C1 segment of cervical spinal cord (tissue), 14 donors: ENCODE data around the gene SIRPD.
A peak's percentile ranks its signal among the peaks of the same experiment; 100 is the strongest.
"Not testable (repeated sequence)": the region's sequence is repeated elsewhere in the genome, so short reads cannot be mapped to it uniquely, and the experiment has no call there.

Experiments
- DNase-seq, 14 donors: peaks; one replicate each; lab custom pipeline; 2025; lab: John Stamatoyannopoulos, UW

The SIRPD gene

DNA sequence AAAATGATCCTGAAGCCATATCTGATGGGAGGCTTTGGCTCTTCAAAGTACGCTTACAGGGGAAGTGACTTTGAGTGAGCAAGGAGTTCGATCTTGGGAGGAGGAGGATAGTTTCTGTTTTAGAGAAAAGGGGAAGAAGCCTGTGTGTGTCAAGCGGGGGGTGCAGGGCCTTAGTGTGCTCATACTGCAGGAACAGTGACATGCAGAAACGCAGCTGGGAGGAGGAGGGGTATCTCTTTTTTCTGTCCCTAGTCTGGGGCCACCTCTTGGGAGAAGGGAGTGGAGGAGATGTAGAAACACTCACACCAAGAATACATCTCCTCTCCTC lies 19.8 kb downstream of the SIRPD start:
- peak in 4 of 14 donors; percentile 9 to 42 (median 24) for DNase-seq

DNA sequence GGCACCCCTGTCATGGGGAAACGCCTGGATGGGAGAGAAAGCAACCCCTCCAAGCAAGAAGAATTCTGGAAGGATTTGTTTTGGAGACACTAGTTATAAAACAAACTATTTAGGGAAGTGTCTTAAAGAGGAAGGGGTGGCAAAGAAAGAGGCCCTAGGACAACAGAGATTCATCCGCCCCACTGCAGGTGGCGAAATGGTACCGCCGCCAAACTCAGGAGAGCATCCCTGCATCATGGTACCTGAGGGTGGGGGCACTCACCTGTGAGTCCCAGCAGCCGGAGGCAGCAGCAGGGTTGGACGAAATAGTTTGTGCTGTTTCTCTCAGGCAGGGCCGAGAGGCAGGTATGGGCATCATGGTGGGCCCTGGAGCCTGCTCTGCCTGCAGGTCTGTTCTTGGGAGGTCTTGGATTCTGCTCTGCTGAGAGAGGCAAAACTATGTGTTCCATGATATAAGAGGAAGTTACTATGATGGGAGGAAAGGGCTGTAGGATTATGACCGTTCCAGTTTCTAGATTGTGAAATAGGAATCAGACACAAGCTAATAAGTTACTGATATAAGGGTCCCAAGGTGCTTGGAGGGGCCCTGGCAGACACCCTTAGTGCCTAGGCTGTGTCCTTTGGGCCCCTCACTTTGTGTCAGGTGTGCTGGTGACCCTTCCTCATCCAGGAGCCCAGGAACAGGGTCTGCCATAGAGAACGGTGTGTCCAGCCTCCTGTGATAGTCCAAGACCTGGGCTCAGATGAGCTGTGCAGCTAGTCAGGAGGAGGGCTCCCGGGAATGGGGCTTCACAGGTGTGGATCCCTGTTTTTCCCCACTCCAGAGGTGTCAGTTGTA lies 20.4 kb downstream of the SIRPD start:
- DNase-seq: peak in 1 of 14 donors; percentile 30

DNA sequence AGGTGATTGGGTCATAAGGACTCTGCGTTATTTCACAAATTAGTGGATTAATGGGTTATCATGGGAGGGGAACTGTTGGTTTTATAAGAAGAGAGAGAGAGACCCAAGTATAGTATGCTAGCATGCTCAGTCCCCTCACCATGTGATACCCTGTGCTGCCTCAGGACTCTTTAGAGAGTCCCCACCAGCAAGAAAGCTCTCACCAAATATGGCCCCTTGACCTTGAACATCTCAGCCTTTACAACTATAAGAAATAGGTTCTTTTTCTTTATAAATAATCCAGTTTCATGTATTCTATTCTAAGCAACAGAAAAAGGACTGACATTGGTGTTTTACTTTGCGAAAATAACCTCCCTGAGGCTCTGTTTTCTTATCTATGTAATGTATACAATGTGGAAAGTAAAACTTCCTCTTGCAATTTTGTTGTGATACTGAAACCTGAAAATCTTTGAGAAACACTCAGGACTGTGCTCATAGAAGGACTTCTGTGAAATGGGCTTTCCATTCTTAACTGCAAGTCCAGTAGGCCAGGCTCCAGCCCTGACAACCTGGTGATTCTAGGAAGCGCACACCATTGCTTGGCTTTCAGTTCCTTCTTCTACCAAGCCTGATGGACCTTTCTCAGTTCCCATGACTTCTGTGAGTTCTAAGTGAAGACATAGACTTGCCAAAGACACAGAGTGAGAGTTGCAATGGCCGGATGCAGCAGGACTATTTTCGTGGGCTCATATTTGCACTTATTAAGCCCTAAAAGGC lies 21.9 kb downstream of the SIRPD start:
- peak in 3 of 14 donors; percentile 3 to 16 (median 3) for DNase-seq

DNA sequence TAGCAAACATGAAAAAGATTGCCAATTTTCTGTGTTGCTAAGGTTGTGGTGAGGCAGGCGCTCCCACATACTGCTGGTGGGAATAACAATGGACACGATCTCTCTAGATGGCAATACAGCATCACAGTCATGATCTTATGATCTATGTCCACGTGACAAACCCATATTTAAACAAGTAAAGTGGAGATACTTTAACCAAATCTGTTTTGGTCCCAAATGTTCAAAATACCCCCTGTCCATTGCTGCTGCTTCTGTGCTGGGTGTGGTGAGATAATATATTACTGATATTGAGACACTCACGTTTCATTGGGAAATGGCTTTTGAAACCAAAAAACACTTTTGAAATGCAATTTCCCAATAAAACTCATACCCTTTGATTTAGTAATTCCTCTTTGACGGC lies 23.0 kb downstream of the SIRPD start:
- no peak for DNase-seq

DNA sequence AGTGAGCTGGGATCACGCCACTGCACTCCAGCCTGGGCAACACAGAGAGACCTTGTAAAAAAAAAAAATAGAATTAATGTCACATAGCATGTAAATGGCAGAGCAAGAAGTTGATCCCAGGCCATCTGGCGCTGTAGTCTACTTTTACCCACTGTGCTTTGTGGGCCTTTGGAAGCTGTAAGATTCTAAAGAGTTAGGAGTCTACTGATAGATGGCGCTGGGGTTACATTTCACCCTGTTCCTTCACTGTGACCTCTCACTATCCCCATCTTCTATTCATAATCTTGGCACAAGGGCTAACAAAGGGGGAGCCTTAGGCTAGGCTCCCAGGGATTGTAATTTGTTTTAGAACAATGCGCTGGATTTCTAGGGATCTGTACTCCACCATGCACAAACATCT lies 24.4 kb downstream of the SIRPD start:
- DNase-seq: no peak

DNA sequence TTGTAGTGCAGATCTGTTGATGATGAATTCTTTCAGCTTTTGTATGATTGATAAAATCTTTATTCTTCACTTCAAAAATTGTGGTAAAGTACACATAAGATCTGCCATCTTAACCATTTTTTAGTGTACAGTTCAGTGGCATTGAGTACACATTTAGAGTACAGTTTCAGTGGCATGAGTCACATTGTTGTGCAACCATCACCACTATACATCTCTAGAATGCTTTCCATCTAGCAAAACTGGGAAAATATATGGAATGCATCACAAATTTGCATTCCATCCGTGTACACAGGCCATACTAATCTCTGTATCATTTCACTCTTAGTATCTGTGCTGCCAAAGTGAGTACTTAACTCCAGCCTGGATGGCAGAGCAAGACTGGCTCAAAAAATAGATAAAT lies 28.7 kb downstream of the SIRPD start:
- DNase-seq: no peak

DNA sequence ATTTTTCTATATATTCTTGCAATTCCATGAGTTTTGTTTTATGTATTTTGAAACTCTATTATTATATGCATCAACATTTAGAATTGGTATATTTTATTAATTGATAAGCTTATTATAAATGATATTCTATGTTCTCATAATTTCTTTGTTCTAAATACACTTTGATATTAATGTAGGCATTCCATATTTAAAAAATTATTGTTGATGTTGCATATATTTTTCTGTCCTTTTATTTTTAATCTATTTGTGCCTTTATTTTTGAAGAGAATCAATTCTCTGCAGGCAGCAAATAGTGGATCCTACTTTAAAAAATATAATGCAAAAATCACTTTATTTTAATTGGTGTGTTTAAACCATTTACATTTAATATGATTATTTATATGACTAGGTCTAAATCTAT lies 29.6 kb downstream of the SIRPD start:
- DNase-seq: no peak

DNA sequence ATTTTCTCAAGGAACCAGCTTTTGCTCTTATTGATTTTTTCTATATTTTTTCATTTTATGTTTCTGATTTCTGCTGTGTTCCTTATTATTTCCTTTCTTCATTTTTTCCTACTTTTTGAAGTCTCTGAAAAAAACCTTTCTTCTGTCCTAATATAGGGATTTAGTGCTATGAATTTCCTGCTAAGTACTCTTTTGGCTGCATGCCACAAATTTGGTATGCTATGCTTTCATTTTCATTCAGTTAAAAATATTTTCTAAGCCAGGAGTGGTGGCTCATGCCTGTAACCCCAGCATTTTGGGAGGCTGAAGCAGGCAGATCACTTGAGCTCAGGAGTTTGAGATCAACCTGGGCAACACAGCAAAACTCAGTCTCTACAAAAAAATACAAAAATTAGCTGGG lies 30.6 kb downstream of the SIRPD start:
- no peak for DNase-seq

DNA sequence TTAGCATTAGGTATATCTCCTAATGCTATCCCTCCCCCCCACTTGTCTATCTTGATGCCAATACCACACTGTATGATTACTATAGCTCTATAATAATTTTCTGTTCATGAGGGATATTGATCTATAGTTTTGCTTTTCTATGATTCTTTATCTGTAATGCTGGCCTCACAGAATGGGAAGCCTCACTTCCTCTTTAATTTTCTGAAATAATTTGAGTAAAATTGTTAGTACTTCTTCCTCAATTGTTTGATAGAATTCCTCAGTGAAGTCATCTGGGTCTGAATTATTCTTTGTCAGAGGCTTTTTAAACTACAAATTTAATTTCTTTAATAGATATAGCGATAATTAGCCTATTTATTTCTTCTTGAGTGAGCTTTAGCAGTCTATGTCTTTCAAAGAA lies 31.2 kb downstream of the SIRPD start:
- DNase-seq: no peak

DNA sequence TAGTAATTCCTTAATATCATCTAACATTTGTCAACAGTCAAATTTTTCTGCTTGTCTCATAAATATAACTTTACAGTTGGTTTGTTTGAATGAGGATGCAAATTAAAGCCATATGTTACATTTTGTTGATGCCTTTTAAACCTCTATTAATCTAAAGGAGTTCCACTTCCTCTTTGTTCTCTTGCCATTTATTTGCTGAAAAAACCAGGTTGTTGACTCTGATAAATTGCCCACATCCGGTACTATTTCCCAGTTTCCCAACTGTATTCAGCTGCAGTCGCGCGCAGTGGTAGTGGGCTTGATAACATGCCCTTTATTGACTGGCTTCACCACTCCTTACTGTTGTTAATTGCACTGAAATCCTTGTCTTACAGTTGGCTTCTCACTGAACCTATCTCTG lies 33.5 kb downstream of the SIRPD start:
- DNase-seq: no peak

DNA sequence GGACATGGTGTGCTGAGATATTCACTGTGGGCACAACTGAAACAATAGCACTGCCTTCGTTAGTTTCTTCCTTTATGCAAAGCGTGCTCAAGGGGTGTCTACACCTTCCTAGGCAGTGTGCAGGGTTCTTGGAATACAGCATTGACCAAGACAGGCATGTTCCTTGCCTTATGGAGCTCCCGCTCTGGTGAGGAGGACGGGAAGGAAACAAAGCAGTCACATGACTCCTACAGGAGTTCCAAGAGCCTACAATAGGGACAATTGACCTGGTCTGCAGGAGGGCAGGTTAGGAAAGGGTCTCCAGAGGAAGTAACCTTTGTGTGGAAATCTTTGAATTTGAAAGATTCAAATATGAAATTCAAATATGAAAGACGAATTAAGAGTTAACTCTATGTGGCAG lies 40.5 kb downstream of the SIRPD start:
- no peak for DNase-seq

DNA sequence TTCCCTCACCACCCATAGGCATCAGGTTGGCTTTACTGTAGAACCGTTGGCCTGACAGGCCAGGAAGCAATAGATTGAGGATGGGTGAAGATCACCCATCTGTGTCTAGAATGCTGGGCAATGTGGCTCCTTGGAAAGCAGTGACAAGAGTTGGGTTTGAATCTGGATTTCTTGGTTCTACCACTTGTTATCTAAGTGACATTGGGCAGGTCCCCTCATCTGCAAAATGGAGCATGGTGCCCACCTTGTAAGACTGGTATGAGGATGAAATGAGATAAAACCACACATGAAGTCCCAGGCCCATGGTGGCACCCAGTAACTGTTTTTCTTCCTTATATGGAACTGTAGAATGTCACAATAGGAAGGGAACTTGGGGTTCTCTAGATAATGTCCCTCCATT lies 43.7 kb downstream of the SIRPD start:
- no peak for DNase-seq

DNA sequence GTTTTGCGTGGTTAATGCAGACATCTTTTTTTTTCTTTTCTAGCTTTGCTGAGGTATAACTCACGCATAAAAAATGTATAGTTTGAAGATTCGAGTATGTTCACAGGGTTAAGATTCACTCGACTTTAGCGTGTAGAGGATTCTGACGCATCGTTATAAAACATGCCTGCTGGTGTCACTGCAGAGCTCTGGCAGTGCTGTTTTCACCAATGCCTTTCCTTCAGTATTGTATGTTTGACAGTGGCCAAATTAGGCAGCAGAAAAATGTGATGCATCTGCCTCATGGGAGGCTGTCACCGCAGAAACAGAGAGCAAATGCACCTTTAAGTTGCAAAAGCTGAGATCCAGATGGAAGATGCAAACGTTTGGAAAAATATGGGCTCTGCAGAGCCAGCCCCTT lies 48.3 kb downstream of the SIRPD start:
- DNase-seq: no peak

DNA sequence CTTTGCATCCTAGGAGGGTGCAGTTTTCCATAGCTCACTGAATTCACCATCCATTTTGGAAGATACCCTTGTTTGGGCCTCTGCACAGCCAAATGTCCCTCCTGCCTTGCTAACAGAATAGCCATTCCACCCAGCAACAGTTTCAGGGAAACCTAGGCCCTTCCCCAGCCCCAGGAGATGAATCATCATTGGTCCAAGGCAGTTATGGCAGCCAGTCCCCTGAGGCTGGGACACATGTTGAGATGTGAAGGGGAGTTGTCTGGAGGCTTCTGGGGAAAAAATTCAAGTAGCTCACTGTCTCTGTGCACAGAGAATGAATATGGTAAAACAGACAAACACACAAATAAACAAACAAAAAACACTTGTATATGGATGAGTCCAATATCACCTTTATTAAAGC lies 48.9 kb downstream of the SIRPD start:
- no peak for DNase-seq

DNA sequence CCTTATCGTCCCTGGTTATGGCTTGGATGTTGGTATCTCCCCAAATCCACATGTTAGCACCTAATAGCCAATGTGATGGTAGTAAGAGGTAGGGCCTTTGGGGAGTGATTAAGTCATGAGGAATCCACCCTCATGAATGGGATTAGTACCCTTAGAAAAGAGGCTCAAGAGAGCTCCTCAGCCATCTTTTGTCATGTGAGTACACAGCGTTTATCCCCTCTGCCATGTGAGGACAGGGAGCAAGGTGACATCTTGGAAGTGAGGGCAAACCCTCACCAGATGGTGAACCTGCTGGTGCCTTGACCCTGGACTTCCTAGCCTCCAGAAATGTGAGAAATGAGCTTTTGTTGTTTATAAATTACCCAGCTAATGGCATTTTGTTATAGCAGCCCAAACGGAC lies 50.2 kb downstream of the SIRPD start:
- DNase-seq: no peak

DNA sequence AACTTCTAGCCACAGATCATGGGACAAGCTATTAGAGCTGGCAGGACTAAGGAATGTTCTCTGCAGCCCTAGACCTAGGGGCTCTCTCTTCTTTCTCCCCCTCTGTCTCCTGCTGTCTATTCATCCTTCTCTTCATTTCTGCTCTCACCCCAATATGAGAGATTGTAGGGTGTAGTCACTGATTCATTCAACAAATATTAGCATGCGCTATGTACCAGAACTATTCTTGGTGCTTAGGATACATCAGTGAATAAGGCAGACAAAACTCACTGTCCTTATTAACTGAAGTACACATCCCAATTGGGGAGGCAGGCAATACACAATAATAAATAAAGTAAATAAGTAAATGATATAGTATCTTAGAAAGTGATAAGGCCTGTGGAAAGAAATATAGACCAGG lies 51.6 kb downstream of the SIRPD start:
- no peak for DNase-seq

DNA sequence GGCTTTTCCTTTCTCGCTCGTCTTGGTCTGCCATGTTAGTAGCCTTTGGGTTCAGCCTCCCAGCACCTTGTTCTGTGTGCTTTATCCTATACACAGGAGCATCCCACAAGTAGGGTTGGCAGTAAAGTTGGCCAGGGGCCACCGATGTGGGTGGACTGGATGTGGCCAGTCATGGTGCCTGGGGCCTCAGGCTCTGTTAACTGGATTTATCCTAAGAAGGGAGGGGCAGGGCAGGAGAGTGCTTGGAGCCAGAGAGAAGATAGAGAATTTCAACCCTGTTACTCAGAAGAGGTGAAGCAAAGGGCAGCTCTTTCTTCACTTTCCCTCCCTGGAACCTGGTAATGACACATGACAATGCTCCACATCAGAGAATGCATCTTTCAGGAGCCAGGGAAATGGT lies 52.1 kb downstream of the SIRPD start:
- DNase-seq: no peak

DNA sequence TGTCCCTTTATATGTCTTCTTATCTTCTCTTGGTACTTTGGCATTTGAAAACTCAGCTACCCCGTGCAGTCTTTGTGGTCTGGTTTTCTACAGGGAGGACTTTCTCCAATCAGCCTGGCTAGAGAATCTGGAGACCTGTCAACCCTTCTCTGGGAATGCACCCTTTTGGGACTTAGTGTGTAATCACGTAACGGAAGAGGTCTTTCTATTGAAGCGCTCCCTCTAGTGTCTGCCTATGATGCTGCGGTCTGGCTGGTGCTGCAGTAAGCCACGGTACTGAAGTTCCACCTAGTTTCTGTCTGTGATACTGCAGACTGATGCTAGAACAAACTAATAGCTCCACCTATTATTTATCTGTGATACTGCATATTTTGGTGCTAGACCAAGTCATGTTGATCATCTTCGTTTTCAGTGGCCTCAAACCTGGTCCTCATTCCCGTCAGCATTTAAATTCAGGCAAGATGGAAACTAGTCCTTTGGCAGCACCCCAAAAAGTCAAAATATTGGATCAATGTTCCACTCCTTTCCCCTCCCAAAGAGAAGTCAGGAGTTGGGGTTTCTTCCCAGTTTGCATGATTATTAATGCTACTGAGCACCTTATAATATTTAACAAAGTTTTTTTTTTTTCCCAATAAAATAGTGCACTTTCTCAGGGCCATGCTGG lies 53.8 kb downstream of the SIRPD start:
- peak in 8 of 14 donors; percentile 21 to 45 (median 28) for DNase-seq

DNA sequence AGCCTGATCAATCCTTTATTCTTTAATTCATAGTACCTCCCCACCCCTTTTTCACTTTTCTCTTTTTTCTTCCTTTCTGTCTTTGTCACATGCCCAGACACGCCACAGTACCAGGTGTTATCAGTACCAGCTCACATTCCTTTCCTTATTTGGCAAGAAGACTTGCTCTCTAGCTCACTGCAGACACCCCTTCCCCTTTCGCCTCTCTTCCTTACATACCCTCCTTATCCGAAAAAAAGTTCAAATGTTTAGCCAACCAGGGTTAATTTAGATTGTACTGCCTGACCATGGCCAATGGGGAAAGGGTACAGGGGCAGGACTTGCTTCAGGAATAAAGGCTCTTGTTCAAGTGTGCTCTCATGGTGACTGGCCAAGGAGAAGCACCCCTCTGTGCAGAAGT lies 57.0 kb downstream of the SIRPD start:
- no peak for DNase-seq

DNA sequence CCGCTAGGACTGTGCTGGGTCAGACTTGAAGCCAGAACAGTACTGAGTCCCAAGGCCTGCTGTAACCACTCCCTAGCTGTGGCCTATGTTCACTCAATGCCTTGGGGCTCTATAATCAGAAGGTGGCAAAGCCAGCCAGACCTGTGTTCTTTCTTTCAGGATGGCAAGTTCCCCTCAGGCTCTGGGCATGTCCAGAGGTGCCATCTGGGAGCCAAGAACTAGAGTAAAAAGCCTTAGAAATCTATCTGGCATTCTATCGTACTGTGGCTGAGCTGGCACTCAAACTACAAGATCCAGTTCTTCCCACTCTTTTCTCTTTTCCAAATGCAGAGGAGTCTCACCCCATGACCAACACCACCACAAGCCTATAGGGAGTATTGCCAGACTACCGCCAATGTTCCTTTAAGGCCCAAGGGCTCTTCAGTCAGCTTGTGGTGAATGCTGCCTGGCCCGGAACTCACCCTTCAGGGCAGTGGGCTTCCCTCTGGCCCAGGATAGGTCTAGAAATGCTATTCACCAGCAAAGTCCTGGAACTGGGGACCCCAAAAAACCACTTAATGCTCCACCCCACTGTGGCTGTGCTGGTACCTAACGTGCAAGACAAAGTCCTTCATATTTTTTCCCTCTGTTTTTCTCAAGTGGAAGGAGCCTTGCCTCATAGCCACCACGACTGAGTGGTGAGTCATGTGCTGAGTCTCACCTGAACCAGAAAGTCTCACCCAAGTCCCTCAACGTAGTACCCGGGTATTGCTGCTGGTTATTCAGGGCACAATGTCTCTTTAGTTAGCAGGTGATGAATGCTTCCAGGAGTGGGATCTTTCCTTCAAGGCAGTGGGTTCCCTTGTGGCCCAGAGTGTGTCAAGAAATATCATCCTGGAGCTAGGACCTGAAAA lies 57.7 kb downstream of the SIRPD start:
- no peak for DNase-seq

DNA sequence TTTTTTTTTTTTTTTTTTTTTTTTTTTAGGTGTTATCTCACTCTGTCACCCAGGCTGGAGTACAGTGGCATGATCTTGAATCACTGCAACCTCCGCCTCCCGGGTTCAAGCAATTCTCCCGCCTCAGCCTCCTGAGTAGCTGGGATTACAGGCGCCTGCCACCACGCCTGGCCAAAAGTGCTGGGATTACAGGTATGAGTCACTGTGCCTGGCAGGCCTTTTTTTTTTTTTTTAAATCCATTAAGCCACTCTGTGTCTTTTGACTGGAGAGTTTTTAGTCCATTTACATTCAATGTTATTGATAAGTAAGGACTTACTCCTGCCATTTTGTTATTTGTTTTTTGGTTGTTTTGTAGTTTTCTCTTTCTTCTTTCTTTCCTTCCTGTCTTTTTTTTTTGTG lies 60.1 kb downstream of the SIRPD start:
- not testable (repeated sequence) for DNase-seq

DNA sequence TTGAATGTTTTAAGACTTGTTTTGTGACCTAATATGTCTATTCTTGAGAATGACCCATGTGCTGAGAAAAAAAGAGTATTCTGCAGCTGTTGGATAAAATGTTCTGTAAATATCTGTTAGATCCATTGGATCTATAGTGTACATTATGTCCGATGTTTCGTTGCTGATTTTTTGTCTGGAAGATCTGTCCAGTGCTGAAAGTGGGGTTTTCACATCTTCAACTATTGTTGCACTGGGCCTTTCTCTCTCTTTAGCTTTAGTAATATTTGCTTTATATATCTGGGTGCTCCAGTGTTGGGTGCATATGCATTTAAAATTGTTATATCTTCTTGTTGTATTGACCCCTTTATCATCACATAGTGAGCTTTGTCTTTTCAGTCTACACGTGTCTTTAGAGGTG lies 60.6 kb downstream of the SIRPD start:
- DNase-seq: no peak
